Colonic mucosa (tissue), 4 donors: Measurements from ENCODE around the gene NOVA2. TPM values are rescaled to one million over a fixed set of nuclear protein-coding genes. Genes with fewer than 3 reads are reported as not detected.

Experiments
- DNase-seq: peaks from one replicate; pipeline ENCODE4 v3.0.0-alpha.2; 2020
- H3K27ac ChIP-seq: fragments of 200-600 bp; one replicate; pipeline ENCODE4 v1.8.0; 2021
- H3K27me3 ChIP-seq: fragments of 200-600 bp; one replicate; pipeline ENCODE4 v1.8.0; 2021
- H3K36me3 ChIP-seq: fragments of 200-600 bp; one replicate; pipeline ENCODE4 v1.8.0; 2021
- H3K4me1 ChIP-seq: fragments of 200-600 bp; one replicate; pipeline ENCODE4 v1.8.0; 2021; ENCODE audit warnings: mild to moderate bottlenecking
- H3K4me3 ChIP-seq: fragments of 200-600 bp; one replicate; pipeline ENCODE4 v1.8.0; 2021
- H3K9ac ChIP-seq, 2 donors: one replicate each; pipeline ENCODE4 v1.7.0; 2013; ENCODE audit warnings: control low read depth in 2 of 2, low read depth in 2 of 2, low read length in 2 of 2
- H3K9me3 ChIP-seq: fragments of 200-600 bp; one replicate; pipeline ENCODE4 v1.8.0; 2021
- CTCF ChIP-seq: fragments of 200-600 bp; IDR thresholded peaks from one replicate; pipeline ENCODE4 v1.8.0; 2022; ENCODE audit warnings: antibody characterized with exemption, mild to moderate bottlenecking
- intact Hi-C: fragments of 100-400 bp; cut with DNase I; formaldehyde crosslinking; loops from one replicate; pipeline ENCODE4 v1.14.1; 2022
- total RNA-seq, 2 donors: library from RNA; stranded (reverse); fragmentation: NEBNext Ultra II Directional in 1 of 2; extraction: Animal tissue kit (Norgen Biotek cat#: 25700) in 1 of 2; gene quantifications; one replicate each; pipeline ENCODE4 v1.2.1, GENCODE V29; 2021
- donor health status: healthy.
- donor health status: DM: no; HTN: no; CAD: no.
- donor health status: DM: no; HTN: no; CAD: no.

Gene NOVA2
- total RNA-seq, 2 donors from 2014 or later, result 0.72 to 1.1 TPM

DNA sequence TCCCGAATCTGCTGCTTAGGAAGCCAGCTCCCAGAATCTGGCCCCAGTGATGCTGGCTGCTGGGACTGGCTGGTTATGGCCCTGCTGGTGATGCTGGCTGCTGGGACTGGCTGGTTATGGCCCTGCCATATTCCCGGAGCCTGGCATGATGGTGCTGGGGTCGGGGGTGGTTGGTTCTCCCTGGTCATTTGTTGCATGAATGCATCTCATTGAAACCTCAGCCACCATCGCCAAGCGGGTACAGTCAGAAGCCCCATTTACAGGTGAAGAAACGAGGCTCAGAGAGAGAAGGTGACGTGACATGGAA lies 47.1 kb upstream of the NOVA2 start:
- intact Hi-C loops, result no loop called here
- no peak overlapping the region for H3K27ac ChIP-seq
- H3K4me1 ChIP-seq, result no peaks in the 10 kb centered on the region
- no peak for DNase-seq
- no peak overlapping the region for H3K9ac ChIP-seq
- H3K9me3 ChIP-seq, result no peaks in the 10 kb centered on the region
- H3K27me3 ChIP-seq, result peaks cover 11% of the 10 kb centered on the region
- no peak for TF ChIP-seq CTCF
- H3K36me3 ChIP-seq, result no peaks in the 10 kb centered on the region
- H3K4me3 ChIP-seq, result no peak overlapping the region

DNA sequence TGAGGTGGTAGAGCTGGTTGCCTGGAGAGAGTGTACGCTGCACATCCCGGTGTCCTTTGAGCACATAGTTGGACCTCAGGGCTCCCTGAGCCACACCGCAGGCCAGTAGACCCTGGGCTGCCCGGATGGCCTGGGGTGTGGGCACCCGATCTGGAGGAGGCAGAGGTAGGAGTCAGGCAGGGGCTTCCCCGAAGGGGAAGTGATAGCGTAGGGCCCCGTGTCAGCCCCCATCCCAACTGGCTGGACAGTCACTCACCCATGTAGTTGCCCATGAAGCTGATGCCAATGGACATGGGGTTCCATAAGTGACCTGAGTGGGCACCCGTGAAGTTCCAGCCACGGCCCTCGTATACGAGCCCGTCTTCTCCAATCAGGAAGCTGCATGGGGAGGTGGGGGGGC lies 45.6 kb upstream of the NOVA2 start:
- Histone ChIP-seq H3K27ac (no peak overlapping the region), H3K36me3 (no peaks in the 10 kb centered on the region), H3K9ac (no peak overlapping the region), H3K9me3 (no peaks in the 10 kb centered on the region), H3K27me3 (peaks cover 16% of the 10 kb centered on the region), H3K4me1 (peaks cover 3% of the 10 kb centered on the region), H3K4me3 (no peak overlapping the region)
- intact Hi-C loops, result no loop called here
- TF ChIP-seq CTCF, result no peak
- DNase-seq, result no peak

DNA sequence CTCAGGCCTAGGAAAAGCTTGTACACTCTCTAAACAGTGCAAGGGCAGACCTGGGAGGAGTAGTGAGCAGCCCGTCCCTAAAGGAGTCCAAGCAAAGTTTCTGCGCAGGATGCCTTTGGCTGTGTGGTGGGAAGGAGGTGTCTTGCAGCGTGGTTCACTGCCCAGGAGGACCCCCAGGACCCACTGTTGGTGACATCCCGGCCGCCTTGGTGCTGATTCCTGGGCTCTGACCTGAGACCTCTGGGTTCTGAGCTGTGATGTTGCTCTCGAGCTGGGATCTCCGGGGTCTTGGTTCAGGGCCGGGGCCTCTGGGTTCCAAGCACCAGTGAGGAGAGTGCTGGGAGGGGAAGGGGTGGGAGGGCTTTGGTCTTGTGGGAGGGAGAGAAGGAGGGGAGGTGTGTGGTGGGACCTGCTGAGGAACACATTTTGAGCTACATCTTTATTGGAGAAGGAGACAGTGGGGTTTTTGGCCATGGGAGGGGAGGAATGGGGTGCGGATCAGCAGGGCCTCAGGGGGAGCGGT lies 45.1 kb upstream of the NOVA2 start:
- intact Hi-C loops, result no loop called here
- no peak overlapping the region for H3K27ac ChIP-seq
- no peak for DNase-seq
- H3K9ac ChIP-seq, result no peak overlapping the region
- peaks cover 3% of the 10 kb centered on the region for H3K4me1 ChIP-seq
- H3K27me3 ChIP-seq, result peaks cover 17% of the 10 kb centered on the region
- no peaks in the 10 kb centered on the region for H3K9me3 ChIP-seq
- no peak overlapping the region for H3K4me3 ChIP-seq
- no peaks in the 10 kb centered on the region for H3K36me3 ChIP-seq
- no peak for TF ChIP-seq CTCF

- intact Hi-C loops, result no loop called here
- DNase-seq, result no peak
- Histone ChIP-seq H3K4me3 (no peak overlapping the region), H3K36me3 (no peaks in the 10 kb centered on the region), H3K9me3 (no peaks in the 10 kb centered on the region), H3K27ac (no peak overlapping the region), H3K9ac (no peak overlapping the region), H3K27me3 (peaks cover 17% of the 10 kb centered on the region), H3K4me1 (peaks cover 3% of the 10 kb centered on the region)
- TF ChIP-seq CTCF, result no peak
Observed at GRCh38 chr19:46017874-46018675, 44.4 kb upstream of the NOVA2 start.

DNA sequence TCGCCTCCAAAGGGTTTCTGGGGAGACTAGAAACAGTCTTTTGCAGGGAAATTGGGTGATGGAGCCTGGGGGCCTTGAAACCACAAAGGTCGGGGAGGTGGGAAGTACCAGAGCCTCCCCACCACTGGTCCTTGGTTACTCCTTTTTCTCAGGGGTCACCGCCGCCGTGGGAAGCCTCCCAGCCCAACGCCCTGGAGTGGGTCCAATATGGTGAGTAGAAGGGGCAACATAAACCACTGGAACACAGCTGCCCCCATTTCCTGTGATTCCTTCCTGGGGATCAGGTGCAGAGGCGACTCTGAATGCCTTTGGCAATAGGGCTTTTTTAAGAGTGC lies 43.4 kb upstream of the NOVA2 start:
- no peak for TF ChIP-seq CTCF
- Histone ChIP-seq H3K4me3 (no peak overlapping the region), H3K9ac (no peak overlapping the region), H3K9me3 (no peaks in the 10 kb centered on the region), H3K36me3 (no peaks in the 10 kb centered on the region), H3K4me1 (peaks cover 3% of the 10 kb centered on the region), H3K27ac (no peak overlapping the region), H3K27me3 (peaks cover 10% of the 10 kb centered on the region)
- no peak for DNase-seq
- intact Hi-C loops, result no loop called here
